ENCODE measurements around the gene SLC12A8. TPM values are rescaled to one million over a fixed set of nuclear protein-coding genes. Genes with fewer than 3 reads are reported as not detected.

SLC12A8 gene
- total and polyA plus RNA-seq, 10 donors = 0.32 to 2.8 (median 1.3) TPM

- intact Hi-C loops (cut with DNase I; ENCODE audit: low total_unique reads) = loop anchor here (10.0 kb wide), 1 partner anchor 86 kb away; the partner anchor contains the start of gene HEG1
These were observed 71.5 kb downstream of the SLC12A8 start for GRCh38 chr3:125140818-125141595.

GRCh38 chr3:125140011-125140817 lies 72.3 kb downstream of the SLC12A8 start:
- WGBS, 5 donors = 89 to 96% (median 95%) methylated on average over 12 of the region's 12 CpGs
- Histone ChIP-seq H3K27ac (peak overlapping the region in 6 of 8 donors; percentile 38 to 86 (median 84)), H3K4me1 (peaks cover 23 to 71% (median 58%) of the 10 kb centered on the region in 6 donors), H3K36me3 (no peaks in the 10 kb centered on the region), H3K27me3 (replicated peaks in 1 of 7) (no peaks in the 10 kb centered on the region), H3K9me3 (no peaks in the 10 kb centered on the region), H3K4me3 (no peak overlapping the region)
- TF ChIP-seq POLR2A (IDR thresholded peaks at IDR 0.05) (no peak), POLR2AphosphoS5 (IDR thresholded peaks at IDR 0.05) (no peak), CTCF (IDR thresholded peaks at IDR 0.05 in 8 of 11, conservative IDR thresholded peaks at IDR 0.05 in 3 of 11) (no peak)
- intact Hi-C loops (cut with DNase I; ENCODE audit: low total_unique reads) = loop anchor here (10.0 kb wide), 1 partner anchor 85 kb away; the partner anchor contains the start of gene HEG1
- no peak for DNase-seq

More at GRCh38 chr3:125140818-125141595, 71.5 kb downstream of the SLC12A8 start:
- Histone ChIP-seq H3K27ac (peak overlapping the region; percentile 48 to 86 (median 80)), H3K4me3 (peak overlapping the region in 6 of 8 donors; percentile 14 to 66 (median 37)), H3K36me3 (no peaks in the 10 kb centered on the region), H3K27me3 (replicated peaks in 1 of 7) (no peaks in the 10 kb centered on the region), H3K9me3 (no peaks in the 10 kb centered on the region), H3K4me1 (peaks cover 30 to 77% (median 66%) of the 10 kb centered on the region in 6 donors)
- DNase-seq = no peak
- 37 to 58% (median 47%) methylated on average over 13 to 19 of the region's 19 CpGs for WGBS, 5 donors
- TF ChIP-seq CTCF (IDR thresholded peaks at IDR 0.05 in 8 of 11, conservative IDR thresholded peaks at IDR 0.05 in 3 of 11) = no peak
- TF ChIP-seq POLR2A (IDR thresholded peaks at IDR 0.05) = no peak
- TF ChIP-seq POLR2AphosphoS5 (IDR thresholded peaks at IDR 0.05) = no peak

- intact Hi-C loops (cut with DNase I; ENCODE audit: low total_unique reads) = no loop called here
- Histone ChIP-seq H3K4me3 (no peak overlapping the region), H3K36me3 (no peaks in the 10 kb centered on the region), H3K27ac (peak overlapping the region in 1 of 8 donors; percentile 85), H3K4me1 (peaks cover 20 to 63% (median 50%) of the 10 kb centered on the region in 6 donors), H3K9me3 (no peaks in the 10 kb centered on the region), H3K27me3 (replicated peaks in 1 of 7) (no peaks in the 10 kb centered on the region)
- WGBS, 5 donors = 94 to 100% (median 96%) methylated on average over 2 to 4 of the region's 4 CpGs
- TF ChIP-seq CTCF (IDR thresholded peaks at IDR 0.05 in 8 of 11, conservative IDR thresholded peaks at IDR 0.05 in 3 of 11) = no peak
- no peak for TF ChIP-seq POLR2A (IDR thresholded peaks at IDR 0.05)
- TF ChIP-seq POLR2AphosphoS5 (IDR thresholded peaks at IDR 0.05) = no peak
- no peak for DNase-seq
These were observed 73.2 kb downstream of the SLC12A8 start for GRCh38 chr3:125139386-125139785.
